CD4-positive, alpha-beta T cell treated with Interleukin-15 for 4 hours (primary cell): ENCODE measurements around the gene ROBO1.

Experiments
- DNase-seq: peaks from one replicate; pipeline ENCODE4 v3.0.0-alpha.2; 2020; ENCODE audit warnings: low spot score

Gene ROBO1

GRCh38 chr3:78832785-78833204 is 935.0 kb downstream of the ROBO1 start:
- no peak for DNase-seq

- DNase-seq = no peak
Measured at GRCh38 chr3:78831446-78831972, 936.3 kb downstream of the ROBO1 start.

- no peak for DNase-seq
Measured at GRCh38 chr3:78830470-78830869, 937.3 kb downstream of the ROBO1 start.

- no peak for DNase-seq
Measured at GRCh38 chr3:78827618-78828017, 940.2 kb downstream of the ROBO1 start.

- no peak for DNase-seq
Measured at GRCh38 chr3:78825858-78826215, 942.0 kb downstream of the ROBO1 start.

- DNase-seq = no peak
Measured at GRCh38 chr3:78825118-78825857, 942.5 kb downstream of the ROBO1 start.

GRCh38 chr3:78823859-78824258 is 943.9 kb downstream of the ROBO1 start:
- DNase-seq = no peak

GRCh38 chr3:78823434-78823833 is 944.4 kb downstream of the ROBO1 start:
- DNase-seq = no peak

GRCh38 chr3:78822726-78823125 is 945.1 kb downstream of the ROBO1 start:
- DNase-seq = no peak

GRCh38 chr3:78820542-78820941 is 947.3 kb downstream of the ROBO1 start:
- DNase-seq = no peak

- no peak for DNase-seq
Measured at GRCh38 chr3:78818161-78818985, 949.4 kb downstream of the ROBO1 start.

- no peak for DNase-seq
Measured at GRCh38 chr3:78814893-78815562, 952.8 kb downstream of the ROBO1 start.

- DNase-seq = no peak
Measured at GRCh38 chr3:78812166-78812565, 955.6 kb downstream of the ROBO1 start.

GRCh38 chr3:78809966-78810365 is 957.8 kb downstream of the ROBO1 start:
- DNase-seq = no peak

GRCh38 chr3:78804251-78805037 is 963.4 kb downstream of the ROBO1 start:
- DNase-seq = no peak

- no peak for DNase-seq
Measured at GRCh38 chr3:78802562-78802930, 965.3 kb downstream of the ROBO1 start.

GRCh38 chr3:78801926-78802561 is 965.8 kb downstream of the ROBO1 start:
- DNase-seq = no peak

GRCh38 chr3:78799681-78800080 is 968.1 kb downstream of the ROBO1 start:
- DNase-seq = no peak

- DNase-seq = no peak
Measured at GRCh38 chr3:78798266-78798832, 969.4 kb downstream of the ROBO1 start.

- DNase-seq = no peak
Measured at GRCh38 chr3:78794431-78794830, 973.4 kb downstream of the ROBO1 start.

GRCh38 chr3:78792733-78793132 is 975.1 kb downstream of the ROBO1 start:
- no peak for DNase-seq
